Measurements from ENCODE around the gene BCLAF3. TPM values are rescaled to one million over a fixed set of nuclear protein-coding genes. Genes with fewer than 3 reads are reported as not detected.

Gene BCLAF3
- total and polyA plus RNA-seq, 8 donors: 2.2 to 6.9 (median 4.5) TPM

DNA sequence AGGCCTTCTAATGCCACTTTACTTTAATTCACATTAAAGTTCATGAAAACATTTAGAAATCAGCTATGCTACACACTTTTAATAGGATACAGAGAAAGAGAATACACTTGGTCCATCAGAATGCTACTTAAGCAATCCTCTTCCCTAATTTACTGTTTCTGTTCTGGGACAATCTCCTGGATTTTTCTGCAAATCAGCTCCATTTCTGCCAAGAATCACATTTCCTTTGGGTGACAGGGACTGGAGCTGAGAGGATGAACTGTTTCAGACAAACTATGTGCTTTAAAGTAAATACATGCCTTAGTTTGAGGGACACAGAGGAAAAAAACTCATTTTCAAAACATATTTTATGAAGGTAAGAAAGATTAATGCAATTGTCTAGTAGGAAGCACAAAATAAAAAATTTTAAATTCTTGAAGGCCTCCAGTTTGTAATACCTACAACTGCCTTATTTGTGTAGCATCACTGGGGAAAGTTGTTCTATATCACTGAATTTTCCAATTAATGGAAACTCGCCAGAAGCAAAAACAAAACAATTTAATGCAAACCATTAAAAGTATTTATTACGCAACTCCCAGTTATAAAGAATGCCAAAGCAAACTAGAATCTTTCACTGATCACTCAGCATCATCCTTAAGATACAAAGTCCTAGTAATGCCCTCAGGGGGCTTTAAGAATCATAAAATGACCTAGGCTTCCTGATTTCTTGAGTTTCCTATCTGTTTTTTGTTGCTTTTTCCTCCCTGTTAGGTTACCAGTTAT lies 36.3 kb downstream of the BCLAF3 start:
- DNase-seq: no peak
- intact Hi-C loops (cut with DNase I): no loop called here
- H3K4me1 ChIP-seq: no peaks in the 10 kb centered on the region
- 77 to 85% methylated on average over 2 of the region's 2 CpGs for WGBS, 2 donors
- no peak for FAIRE-seq
- TF ChIP-seq CTCF (IDR thresholded peaks at IDR 0.05): no peak
- ATAC-seq: no peak
- no peaks in the 10 kb centered on the region for H3K9me3 ChIP-seq
- no peak overlapping the region for H3K27ac ChIP-seq
- H3K27me3 ChIP-seq: no peaks in the 10 kb centered on the region
- peaks cover 0 to 5% (median 0%) of the 10 kb centered on the region in 3 donors for H3K36me3 ChIP-seq
- H3K4me3 ChIP-seq: no peak overlapping the region

- H3K4me1 ChIP-seq: no peaks in the 10 kb centered on the region
- H3K27me3 ChIP-seq: no peaks in the 10 kb centered on the region
- H3K4me3 ChIP-seq: no peak overlapping the region
- no peak for TF ChIP-seq CTCF (IDR thresholded peaks at IDR 0.05)
- no peak overlapping the region for H3K27ac ChIP-seq
- DNase-seq (no peak), ATAC-seq (no peak), FAIRE-seq (no peak)
- intact Hi-C loops (cut with DNase I): no loop called here
- no peaks in the 10 kb centered on the region for H3K9me3 ChIP-seq
- H3K36me3 ChIP-seq: peaks cover 0 to 5% (median 0%) of the 10 kb centered on the region in 3 donors
- WGBS, 2 donors: 75 to 89% methylated on average over 3 of the region's 3 CpGs
Observed at GRCh38 chrX:19953145-19953544, 37.7 kb downstream of the BCLAF3 start.

GRCh38 chrX:19949340-19949739 lies 41.5 kb downstream of the BCLAF3 start:
- no peak for TF ChIP-seq CTCF (IDR thresholded peaks at IDR 0.05)
- intact Hi-C loops (cut with DNase I): no loop called here
- ATAC-seq (no peak), DNase-seq (no peak), FAIRE-seq (no peak)
- Histone ChIP-seq H3K9me3 (no peaks in the 10 kb centered on the region), H3K4me1 (no peaks in the 10 kb centered on the region), H3K36me3 (peaks cover 0 to 5% (median 0%) of the 10 kb centered on the region in 3 donors), H3K27me3 (no peaks in the 10 kb centered on the region), H3K27ac (no peak overlapping the region), H3K4me3 (no peak overlapping the region)
- WGBS, 2 donors: 68 to 91% methylated on average over 2 of the region's 2 CpGs

DNA sequence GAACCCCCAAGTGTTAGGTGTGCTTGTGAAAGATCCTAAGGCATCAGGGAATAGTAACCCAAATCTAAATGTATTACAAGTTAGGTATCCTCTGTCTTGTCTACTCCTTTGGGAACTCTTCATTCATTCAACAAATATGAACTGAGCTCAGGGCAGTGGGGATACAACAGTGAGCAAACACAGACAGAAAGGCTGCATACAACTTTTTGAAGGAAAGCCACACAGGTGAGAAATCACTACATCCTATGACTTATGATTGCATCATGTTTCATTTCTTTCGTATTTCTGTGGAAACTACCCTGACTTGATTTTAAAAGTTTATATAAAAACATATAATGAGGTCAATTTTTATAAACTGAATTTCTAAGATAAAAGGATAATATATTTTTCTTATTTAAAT lies 43.2 kb downstream of the BCLAF3 start:
- H3K27me3 ChIP-seq: no peaks in the 10 kb centered on the region
- FAIRE-seq (no peak), DNase-seq (no peak), ATAC-seq (no peak)
- H3K36me3 ChIP-seq: no peaks in the 10 kb centered on the region
- TF ChIP-seq CTCF (IDR thresholded peaks at IDR 0.05): no peak
- H3K9me3 ChIP-seq: no peaks in the 10 kb centered on the region
- intact Hi-C loops (cut with DNase I): no loop called here
- H3K4me1 ChIP-seq: no peaks in the 10 kb centered on the region
- no peak overlapping the region for H3K27ac ChIP-seq
- H3K4me3 ChIP-seq: no peak overlapping the region
- 77 to 91% methylated on average over 1 of the region's 1 CpG for WGBS, 2 donors

Small RNA genes lying within 50 kb of the gene (microRNA-seq; reads per million reads assigned to microRNA genes)
- 19.3 to 28.9 reads per million in 2 donors for gene MIR23C

Other genes with a start within 250 kb of the BCLAF3 start
- 10 to 100 TPM in 1 of 6 donors, 1 to 10 TPM in 5; 2.2 to 11.1 (median 4.9) TPM for gene SH3KBP1, start 103.5 kb downstream of the BCLAF3 start, total RNA-seq
- 1 to 10 TPM; 3.5 to 5.1 TPM for gene SH3KBP1, start 103.5 kb downstream of the BCLAF3 start, polyA plus RNA-seq
- gene MAP7D2, start 125.8 kb upstream of the BCLAF3 start, total RNA-seq: under 1 TPM; 0.09 to 0.84 (median 0.51) TPM
- 1 to 10 TPM in 1 of 2 donors, under 1 TPM in 1; 0.99 to 3.6 TPM for gene MAP7D2, start 125.8 kb upstream of the BCLAF3 start, polyA plus RNA-seq
- 10 to 100 TPM; 23.7 to 76.7 (median 62.2) TPM for gene EIF1AX, start 150.8 kb upstream of the BCLAF3 start, total RNA-seq
- gene EIF1AX, start 150.8 kb upstream of the BCLAF3 start, polyA plus RNA-seq: 10 to 100 TPM; 12.4 to 27.3 TPM